GM19023 (cell line): ENCODE measurements around the gene SRC.
A peak's percentile ranks its signal among the peaks of the same experiment; 100 is the strongest.

Experiments
- ATAC-seq: cut with Tn5 transposase; IDR thresholded peaks from one replicate; pipeline ENCODE4 v1.9.1; 2021; ENCODE audit warnings: mild to moderate bottlenecking, moderate library complexity; ENCODE audit not compliant: unreplicated experiment

The SRC gene

DNA sequence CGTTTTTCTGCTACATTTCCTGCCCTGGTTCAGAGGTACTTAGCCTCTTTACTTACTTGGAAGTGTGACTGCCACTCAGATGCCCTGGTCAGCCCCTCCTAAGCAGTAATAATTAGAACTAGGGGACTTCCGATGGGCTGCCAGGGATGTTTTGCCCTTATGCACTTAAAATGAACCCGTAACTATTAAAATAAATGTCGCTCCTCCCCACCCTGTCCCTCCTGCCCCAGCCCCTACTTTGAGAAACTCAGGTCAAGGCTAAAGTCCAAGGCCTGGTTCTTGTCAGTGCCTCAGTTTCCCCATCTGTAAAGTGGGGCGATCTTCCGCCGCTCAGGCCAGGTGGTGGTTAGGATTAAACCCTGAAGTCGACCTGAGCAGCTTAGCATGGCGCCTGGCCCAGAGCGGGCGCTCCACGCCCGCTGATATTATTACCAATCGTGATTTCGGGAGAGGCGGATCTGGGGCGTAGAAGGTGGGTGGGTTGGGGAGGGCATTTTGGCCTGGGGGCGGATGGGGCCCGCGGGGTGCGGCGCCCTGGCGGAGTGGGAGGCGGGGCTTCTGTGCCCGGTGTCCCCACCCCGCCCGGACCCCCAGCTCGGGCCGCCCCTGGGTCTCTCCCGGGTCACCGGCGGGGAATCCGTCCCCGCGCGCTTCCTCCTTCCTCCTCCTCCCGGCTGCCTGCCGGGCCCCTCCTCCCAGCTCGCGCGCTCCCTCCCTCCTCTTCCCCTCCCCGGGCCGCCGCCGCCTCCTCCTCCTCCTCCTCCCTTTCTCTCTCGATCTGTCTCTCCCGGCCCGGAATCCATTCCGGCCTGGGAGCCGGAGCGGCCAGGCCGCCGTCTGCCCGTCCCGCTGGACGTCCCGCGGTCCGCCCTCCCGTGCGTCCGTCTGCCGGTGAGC, at the start of gene SRC:
Gene SRC, plus strand, starts transcription at position 802 of the 897 bp plus-strand sequence. CDS start 38,014 bp downstream, outside the sequence.
- no peak for ATAC-seq

DNA sequence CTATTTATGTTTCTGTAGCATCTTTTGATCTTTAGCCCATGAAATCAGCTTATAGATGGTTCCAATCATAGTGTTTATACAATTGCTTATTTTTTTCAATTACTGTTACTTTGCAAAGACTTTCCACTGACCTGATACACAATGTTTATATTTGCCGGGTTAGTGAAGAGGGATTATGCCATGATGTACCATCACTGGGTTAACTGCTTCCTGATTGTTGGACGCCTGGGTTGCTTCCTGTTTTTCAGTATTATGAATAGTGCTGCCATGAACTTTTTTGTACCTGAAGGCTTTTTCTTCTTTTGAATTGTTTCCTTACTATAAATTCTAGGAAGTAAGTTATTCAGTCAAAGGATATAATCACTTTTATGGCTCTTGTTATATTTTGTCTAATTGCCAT, 49.6 kb upstream of the SRC start:
- ATAC-seq, result no peak

DNA sequence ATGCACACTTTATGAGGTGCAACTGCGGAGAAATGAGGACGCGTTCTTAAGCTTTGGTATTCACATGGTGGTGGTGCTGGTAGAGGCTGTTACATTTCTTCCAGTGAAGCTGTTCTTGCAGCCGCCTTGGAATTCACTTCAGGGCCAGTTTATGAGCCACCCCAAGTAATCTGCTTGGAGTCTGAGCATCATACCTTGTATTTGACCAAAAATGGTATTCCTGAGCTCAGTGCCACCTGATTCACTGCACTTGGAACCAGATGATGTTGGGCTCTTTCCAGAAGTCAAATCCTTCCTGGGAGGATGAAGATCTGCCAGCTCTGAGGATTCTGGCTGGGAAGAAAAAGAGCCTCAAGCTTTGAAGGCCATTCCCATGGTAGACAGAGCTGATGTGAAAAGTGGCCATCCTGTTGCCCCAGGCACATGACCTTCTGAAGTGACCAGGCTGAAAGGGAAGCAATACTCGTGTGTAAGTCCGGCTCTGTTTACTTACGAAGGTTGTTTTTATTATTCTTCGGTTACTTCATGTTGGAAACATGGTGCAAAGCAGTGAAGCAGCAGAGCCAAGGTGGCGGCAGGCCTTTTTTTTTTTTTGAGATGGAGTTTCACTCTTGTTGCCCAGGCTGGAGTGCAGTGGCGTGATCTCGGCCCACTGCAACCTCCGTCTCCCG, 48.7 kb upstream of the SRC start:
- no peak for ATAC-seq

DNA sequence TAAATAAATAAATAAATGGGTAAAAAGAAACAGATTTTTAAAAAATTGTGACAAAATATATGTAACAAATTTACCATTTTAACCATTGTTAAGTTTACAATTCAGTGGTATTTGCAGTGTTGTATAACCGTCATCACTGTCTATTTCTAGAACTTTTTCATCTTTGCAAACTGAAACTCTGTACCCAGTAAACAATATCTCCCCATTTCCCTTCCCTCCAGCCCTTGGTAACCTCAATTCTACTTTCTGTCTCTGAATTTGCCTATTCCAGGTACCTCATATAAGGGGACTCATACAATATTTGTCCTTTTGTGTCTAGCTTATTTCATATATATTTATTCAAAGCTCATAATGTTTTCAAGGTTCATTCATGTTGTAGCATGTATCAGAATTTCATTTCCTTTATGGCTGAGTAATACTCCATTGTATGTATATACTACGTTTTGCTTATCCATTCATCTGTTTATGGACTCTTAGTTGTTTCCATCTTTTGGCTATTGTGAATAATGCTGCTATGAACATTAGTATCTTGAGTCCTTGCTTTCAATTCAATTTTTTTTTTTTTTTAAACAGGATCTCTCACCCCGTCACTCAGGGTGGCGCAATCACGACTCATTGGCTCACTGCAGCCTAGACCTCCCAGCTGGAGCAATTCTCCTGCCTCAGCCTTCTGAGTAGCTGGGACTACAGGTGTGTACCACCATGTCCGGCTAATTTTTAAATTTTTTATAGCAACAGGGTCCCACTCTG, 47.6 kb upstream of the SRC start:
- ATAC-seq, result no peak

DNA sequence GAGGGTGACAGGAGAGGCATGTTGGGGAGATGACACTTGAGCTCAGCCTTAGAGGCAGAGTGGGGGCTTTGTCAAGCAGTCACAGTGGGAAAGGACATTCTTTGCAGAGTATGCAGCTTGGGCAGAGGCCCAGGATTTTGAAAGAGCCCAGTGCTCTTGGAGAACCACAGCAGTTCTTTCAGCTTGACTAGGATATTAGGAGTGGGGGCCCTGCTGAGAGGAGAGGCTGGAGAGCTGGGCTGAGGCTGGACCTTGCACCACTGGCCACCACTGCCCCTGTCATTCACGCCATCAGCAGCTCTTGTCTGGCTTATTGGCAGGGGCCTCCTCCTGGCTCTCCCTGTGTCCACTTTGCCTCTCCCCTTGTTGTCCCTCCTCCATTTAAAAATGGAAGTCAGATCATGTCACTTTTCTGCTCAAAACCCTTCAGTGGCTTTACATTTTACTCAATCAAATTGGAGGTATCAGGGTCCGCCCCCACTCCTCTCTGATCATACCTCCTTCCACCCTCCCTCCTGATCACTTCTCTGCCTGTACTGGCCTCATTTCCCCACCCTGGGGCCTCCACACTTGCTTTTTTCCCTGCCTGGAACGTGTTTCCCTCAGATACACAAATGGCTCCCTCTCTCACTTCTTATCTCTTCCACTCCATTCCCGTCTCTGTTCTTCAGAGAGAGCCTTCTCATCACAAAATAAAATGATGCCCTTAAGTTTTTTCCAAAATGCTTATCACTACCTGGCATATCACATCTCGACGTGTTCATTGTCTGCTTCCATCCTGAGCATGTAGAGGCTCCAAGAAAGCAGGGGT, 46.0 kb upstream of the SRC start:
- no peak for ATAC-seq

DNA sequence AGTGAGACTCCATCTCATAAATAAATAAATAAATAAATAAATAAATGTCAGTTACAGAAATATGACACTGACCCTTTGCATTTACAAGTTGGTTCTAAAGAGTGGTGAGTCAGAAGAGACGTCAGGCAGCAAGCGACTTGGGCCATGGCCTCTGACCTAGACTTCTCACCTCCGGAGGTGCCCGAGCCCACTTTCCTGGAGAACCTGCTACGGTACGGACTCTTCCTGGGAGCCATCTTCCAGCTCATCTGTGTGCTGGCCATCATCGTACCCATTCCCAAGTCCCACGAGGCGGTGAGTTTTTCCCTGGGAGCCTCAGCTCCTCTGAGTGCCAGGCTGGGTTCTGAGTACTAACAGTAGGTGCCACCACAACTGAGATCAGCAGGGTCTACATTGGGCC, 44.8 kb upstream of the SRC start:
- ATAC-seq, result no peak

DNA sequence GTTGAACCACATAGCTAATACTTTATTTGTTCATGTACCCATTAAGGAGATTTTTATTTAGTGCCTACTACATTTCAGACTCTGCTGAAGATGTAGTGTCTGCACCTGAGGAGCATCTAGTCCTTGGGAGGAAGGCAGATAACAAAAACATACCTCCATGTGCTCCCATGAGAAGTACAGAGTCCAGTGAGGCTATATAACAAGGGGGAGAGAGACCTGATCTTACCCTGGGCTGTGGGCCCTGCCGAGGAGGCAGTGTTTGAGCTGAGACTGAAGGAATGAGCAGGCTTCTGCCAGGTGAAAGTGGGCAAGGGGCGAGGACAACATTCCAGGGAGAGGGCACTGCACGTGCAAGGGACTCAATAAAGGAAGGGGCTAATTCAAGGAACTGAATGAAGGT, 44.4 kb upstream of the SRC start:
- ATAC-seq, result no peak

DNA sequence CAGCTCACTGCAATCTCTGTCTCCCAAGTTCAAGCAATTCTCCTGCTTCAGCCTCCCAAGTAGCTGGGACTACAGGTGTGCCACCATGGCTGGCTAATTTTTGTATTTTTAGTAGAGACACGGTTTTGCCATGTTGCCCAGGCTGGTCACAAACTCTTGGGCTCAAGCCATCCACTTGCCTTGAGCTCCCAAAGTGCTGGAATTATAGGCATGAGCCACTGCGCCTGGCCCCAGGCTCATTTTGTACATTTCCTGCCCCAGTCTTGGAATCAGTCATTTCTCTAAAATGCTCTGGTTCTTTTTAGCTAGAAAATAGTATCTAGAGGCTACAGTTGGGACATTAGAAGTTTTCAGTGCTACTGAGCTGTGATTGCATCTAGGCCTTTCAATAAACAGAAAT, 43.0 kb upstream of the SRC start:
- no peak for ATAC-seq

DNA sequence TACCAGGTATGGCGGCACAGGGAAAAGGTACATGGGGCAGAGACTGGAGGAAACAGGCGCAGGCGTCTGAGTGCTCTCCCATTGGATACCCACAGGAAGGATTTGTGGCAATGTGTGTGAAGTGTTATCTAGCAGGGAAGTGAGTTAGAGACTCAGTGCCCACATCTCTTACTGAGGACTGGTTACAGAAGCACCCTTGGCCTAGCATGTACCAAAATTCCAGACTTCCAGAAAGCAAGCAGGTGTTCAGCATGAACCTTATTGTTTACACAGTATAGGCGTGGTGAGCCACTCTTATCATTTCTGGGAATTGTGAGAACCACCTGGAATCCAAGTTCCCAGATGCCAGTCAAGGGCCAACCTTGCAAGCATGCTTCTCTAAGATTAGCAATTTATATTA, 42.3 kb upstream of the SRC start:
- ATAC-seq, result no peak

DNA sequence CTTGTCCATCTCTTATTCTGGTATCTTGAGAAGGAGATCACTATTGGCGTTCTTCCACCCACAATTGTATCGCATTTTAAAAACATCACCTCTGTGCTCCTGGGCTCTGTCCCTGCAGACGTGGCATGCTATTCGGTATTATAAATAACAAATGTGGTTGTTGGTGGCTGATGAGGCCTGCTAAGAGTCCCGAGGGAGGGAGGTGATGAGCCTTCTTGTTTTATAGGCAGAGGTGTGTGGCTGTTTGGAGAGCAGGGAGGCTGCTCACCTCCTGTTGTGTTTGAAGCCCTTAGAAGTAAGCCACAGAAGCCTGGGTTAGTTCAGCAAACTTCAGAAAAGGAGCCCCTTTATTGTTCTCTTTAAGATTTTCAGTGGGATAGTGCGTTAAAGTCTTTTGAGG, 40.9 kb upstream of the SRC start:
- no peak for ATAC-seq

DNA sequence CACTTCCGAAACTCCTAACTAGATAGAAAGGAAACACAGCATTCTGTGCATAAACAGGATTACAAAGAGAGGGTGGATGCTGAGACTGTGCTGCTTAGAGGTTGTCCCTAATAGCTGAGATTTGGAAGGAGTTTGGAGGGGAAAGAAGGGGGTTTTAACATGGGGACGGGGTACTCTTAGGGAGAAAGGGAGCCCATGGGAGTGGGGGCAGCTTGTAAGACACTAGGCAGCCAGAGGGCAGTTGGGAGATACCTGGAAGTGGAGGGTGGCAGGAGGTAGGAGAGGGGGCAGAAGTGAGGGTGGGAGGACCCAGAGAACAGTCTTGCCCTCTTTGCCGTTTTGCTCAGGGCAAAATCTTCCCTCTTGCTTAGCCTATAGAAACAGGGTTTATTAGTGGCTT, 40.1 kb upstream of the SRC start:
- ATAC-seq, result no peak

DNA sequence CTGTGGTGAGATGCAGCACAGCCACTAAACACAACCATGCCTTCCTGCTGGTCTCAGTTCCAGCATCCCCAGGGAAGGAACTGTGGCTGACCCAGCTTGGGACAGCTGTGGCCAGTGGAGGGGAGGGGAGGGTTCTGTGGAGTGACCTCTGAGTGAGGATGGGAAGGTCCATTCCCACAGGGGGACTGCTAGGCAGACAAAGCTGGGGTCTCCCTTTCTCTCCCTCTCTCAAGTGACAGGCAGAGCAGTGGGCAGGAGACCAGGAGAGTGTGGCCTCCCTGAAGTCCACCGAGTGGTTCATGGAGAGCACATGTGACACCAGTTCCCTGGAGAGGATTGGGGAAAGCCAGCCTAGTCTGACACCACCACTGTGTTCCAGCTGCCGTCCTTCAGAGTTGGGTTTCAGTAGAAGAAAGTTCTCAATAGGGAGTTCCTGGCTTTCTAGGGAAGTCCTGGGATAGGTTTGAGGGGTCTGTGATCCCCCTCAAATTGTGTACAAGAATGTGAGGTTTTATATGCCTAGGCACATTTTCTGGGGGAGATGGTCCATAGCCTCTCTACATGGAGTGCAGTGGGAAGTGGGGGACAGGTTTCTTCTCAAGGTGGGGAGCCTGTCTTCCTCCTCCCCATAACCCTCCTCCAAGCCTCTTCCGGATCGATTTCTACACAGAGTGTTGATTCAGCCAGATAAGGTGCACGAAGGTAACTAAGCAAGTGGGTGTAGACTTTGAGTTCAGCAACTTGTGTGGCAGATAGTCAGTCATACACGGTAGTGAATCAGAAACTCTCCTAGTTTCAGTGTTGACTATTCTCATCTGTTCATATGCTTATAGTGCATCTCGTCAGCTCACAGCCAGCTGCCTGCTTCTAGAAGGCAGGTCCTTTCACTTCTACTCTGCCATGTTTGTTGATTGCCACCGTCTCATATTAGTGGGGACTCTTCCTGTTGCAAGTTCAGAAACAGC, 37.6 kb upstream of the SRC start:
- peak; percentile 92 for ATAC-seq

DNA sequence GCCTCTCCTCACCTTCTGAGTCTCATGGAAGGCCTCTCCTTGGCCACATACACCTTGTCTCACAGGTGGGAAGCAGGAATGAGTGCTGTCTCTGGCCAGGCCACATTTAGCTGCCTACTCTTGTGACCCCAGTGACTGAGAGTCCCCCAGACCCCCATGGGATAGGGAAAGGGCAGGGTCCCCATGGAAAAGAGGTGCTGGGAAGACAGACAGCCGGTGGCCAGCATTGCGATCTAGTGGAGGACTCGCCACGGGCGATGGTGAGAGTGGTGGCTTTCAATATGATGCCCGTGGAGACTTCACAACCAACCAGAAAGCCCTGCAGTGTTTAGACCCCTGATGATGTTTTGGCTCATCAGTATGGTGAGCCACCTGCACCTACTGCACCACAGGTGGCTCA, 36.6 kb upstream of the SRC start:
- no peak for ATAC-seq

DNA sequence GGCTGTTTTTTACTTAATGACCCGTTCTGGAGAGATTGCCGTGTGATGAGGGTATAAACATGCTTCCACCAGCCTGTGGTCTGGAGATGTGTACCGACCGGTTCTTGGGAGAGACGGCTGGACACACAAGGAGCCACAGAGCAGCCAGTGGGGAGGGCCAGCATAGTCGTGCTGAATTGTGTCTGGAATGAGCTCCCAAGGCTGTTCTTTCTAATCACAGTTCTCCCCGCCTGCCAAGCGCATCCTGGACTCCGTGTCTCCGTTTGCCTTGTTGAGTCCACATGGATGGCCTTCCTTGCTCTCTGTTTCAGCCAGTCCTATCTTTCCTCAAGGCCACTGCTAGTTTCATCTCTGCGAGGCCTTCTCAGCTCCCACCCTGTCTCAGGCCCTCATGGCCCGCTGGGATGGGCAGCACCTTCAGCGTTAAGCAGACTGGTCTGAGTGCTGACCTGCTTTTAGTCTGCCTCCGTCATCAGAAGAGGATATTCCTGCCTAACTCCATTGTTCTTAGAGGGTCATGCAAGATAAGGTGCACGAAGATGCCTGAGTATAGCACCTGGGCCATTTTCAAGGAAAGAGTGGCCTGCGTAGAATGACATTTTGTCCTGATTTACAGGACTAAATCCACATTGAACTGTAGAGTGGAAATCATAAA, 35.9 kb upstream of the SRC start:
- ATAC-seq, result no peak

DNA sequence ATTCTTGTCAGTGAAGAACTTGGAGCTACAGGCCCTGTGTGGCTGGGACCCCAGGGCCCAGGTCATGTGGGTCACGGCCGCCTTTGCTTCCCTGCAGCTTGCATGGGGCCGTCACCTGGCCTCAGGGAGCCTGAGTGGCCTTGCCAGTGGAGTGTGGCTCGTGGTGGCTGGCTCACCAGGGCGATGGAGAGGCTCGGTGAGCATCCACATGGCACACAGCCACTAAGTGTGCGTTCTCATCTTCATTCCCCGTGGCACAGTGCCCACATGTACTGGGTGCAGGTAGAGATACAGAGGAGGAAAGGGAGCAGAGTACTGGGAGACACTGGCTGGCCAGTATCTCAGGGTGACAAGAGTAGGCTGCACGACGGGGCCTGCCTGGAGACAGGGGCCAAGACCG, 35.0 kb upstream of the SRC start:
- ATAC-seq, result no peak

DNA sequence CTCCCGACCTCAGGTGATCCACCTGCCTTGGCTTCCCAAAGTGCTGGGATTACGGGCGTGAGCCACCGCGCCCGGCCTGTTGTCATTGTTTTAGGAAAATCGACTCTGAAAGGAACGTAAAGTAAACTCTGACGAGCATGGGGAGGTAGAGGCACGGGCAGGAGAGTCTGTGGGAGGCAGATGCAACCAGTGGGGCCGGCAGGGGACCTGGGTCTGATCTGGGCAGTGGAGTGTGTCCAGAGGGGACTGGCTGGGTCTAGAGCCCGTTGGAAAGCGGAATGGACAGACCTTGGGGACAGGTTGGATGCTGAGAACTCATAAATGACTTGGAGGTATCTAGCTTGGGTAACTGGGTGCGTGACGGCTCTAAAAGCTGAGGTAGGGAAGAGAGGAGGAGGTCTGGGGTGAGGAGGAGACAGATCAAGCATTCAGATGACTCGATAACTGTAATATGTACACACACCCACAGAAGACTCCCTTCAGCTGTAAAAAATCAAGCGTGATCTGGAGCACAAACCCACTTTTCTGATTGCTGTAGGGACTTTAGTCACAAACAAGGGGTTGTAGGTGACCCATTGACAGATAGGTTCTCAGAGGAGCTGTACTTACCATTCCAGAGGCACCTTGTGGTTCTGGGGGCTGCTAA, 34.1 kb upstream of the SRC start:
- no peak for ATAC-seq

DNA sequence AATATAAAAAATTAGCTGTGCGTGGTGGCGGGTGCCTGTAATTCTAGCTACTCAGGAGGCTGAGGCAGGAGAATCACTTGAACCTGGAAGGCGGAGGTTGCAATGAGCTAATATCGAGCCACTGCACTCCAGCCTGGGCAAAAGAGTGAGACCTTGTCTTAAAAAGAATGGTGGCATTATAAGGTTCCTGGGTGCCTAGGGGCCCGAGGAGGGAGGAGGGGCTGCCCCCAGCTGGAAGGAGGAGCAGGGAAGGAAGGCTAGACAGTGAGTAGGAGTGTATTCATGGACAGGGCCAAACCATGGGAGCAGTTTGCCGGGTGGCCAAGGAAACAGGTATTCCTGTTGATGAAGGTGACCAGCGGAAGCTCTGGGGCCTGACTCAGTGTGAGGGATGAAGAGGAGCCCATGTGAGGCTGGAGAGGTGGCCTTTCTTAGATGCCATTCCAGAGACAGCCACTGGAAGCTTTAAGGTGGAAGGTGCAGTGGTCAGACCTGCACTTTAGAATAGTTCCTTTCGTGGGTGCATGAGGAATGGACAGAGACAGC, 32.3 kb upstream of the SRC start:
- ATAC-seq, result no peak

DNA sequence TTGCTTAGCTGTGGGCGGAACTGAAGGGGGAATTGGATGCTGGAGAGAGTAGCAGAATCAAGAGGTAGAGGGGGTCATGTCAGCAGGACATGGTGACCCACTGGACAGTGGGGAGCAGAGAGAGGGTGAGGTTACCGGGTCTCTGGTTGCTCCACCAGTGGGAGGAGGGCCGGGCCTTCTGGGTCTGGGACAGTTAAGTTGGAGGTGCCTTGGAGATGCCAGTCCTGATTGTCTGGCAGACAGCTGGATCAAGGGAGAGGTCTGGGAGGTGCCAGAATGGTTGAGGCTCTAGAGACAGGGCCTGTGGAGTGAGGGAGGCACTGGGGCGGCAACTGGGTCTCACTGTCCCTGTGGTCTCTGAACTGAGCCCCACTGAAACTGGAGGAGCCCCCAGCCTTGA, 31.8 kb upstream of the SRC start:
- ATAC-seq, result no peak
